ENCODE results near the gene CLK2. TPM values are rescaled to one million over a fixed set of nuclear protein-coding genes. Genes with fewer than 3 reads are reported as not detected.

The CLK2 gene
- total and polyA plus RNA-seq, 2 of the 13 experiments (the other 11 are each of a cell fraction or from before 2014, with no cell fraction given): 20.1 to 73.5 TPM

- 0 out of 2 replicates have a peak, but pooled peaks have one; percentile 60 for TF ChIP-seq ZBTB38 (CRISPR knock-in tag; IDR thresholded peaks at IDR 0.05)
- TF ChIP-seq DR1 (CRISPR knock-in tag; IDR thresholded peaks at IDR 0.05): no peak
- no peak for TF ChIP-seq ZNF615 (CRISPR knock-in tag; IDR thresholded peaks at IDR 0.05; ENCODE audit: borderline replicate concordance)
- TF ChIP-seq ZSCAN20 (CRISPR knock-in tag; IDR thresholded peaks at IDR 0.05; ENCODE audit: borderline replicate concordance): no peak
- TF ChIP-seq SATB2 (CRISPR knock-in tag; IDR thresholded peaks at IDR 0.05): no peak
- peak; percentile 23; the same call in 1 of the 2 replicates for TF ChIP-seq ZNF160 (CRISPR knock-in tag; IDR thresholded peaks at IDR 0.05)
- peak; percentile 75; the same call in 1 of the 2 replicates for TF ChIP-seq HBP1 (CRISPR knock-in tag; IDR thresholded peaks at IDR 0.05; ENCODE audit: low read depth)
- TF ChIP-seq GABPB1 (CRISPR knock-in tag; IDR thresholded peaks at IDR 0.05): peak; percentile 72
- TF ChIP-seq SP1 (IDR thresholded peaks at IDR 0.05): no peak
- TF ChIP-seq SP1 (CRISPR knock-in tag; IDR thresholded peaks at IDR 0.05): no peak; the same call in 1 of the 2 replicates
- TF ChIP-seq KLF16 (CRISPR knock-in tag; IDR thresholded peaks at IDR 0.05): peak in 1 of 2 experiments; percentile 45; a peak in 1 of 4 replicates
- peak; percentile 50 for TF ChIP-seq MYC (CRISPR knock-in tag; IDR thresholded peaks at IDR 0.05; ENCODE audit: borderline replicate concordance)
- no peak; the same call in 1 of the 2 replicates for TF ChIP-seq ZNF205 (CRISPR knock-in tag; IDR thresholded peaks at IDR 0.05)
- TF ChIP-seq TBL1XR1 (IDR thresholded peaks at IDR 0.05; ENCODE audit: borderline replicate concordance, low read length, partially characterized antibody): no peak
- 0 out of 2 replicates have a peak, but pooled peaks have one; percentile 47 for TF ChIP-seq ZNF772 (CRISPR knock-in tag; IDR thresholded peaks at IDR 0.05)
- no peak for TF ChIP-seq SIN3A (IDR thresholded peaks at IDR 0.05; ENCODE audit: borderline replicate concordance, low read depth, low read length)
- TF ChIP-seq NFKBIZ (CRISPR knock-in tag; IDR thresholded peaks at IDR 0.05): no peak
- TF ChIP-seq KDM2A (CRISPR knock-in tag; IDR thresholded peaks at IDR 0.05; ENCODE audit: borderline replicate concordance, low read depth): peak; percentile 71; the same call in 1 of the 2 replicates
- TF ChIP-seq ZNF841 (CRISPR knock-in tag; IDR thresholded peaks at IDR 0.05; ENCODE audit: borderline replicate concordance): no peak
- TF ChIP-seq AFF4 (CRISPR knock-in tag; IDR thresholded peaks at IDR 0.05): no peak
These were observed 22.5 kb downstream of the CLK2 start (continued) for GRCh38 chr1:155250633-155251449.

All from HepG2 (cell line).